IMR-90 (cell line): ENCODE measurements around the gene HIVEP3. TPM values are rescaled to one million over a fixed set of nuclear protein-coding genes. Genes with fewer than 3 reads are reported as not detected.

Experiments
- ATAC-seq: fragments of 200-7000 bp; cut with Tn5 transposase; 2 replicates; pipeline ENCODE4 v1.9.1; 2020; ENCODE audit warnings: low read depth, mild to moderate bottlenecking, moderate library complexity
- BruUV-seq: library from RNA; stranded (reverse); fragments of 400-500 nt; replicated peaks from 2 replicates; lab custom pipeline; 2021; lab: Mats Ljungman, UMichigan
- CTCF ChIA-PET: fragments of 300-600 bp; formaldehyde crosslinking; extraction: SDS; loops from one replicate; lab custom pipeline; 2021; ENCODE audit warnings: antibody characterized with exemption; lab: Yijun Ruan, JAX
- POLR2A ChIA-PET: fragments of 300-600 bp; sonication (Branson Sonifier 250); formaldehyde crosslinking; loops from one replicate; lab custom pipeline; 2022; ENCODE audit warnings: antibody characterized with exemption; ENCODE audit not compliant: unreplicated experiment; lab: Charles Lee
- DNase-seq: peaks from one replicate; pipeline ENCODE4 v3.0.0; 2013
- H2AFZ ChIP-seq: replicated peaks from 2 replicates; pipeline ENCODE3; 2013; ENCODE audit warnings: low read length, mild to moderate bottlenecking; ENCODE audit not compliant: poor library complexity
- H2AK5ac ChIP-seq: 2 replicates; pipeline ENCODE4 v1.6.1; 2013; ENCODE audit warnings: low read depth, low read length, inconsistent platforms
- H2AK9ac ChIP-seq: replicated peaks from 2 replicates; pipeline ENCODE3; 2013; ENCODE audit warnings: mild to moderate bottlenecking, low read depth, low read length, moderate library complexity; ENCODE audit not compliant: poor library complexity
- H2BK120ac ChIP-seq: 2 replicates; pipeline ENCODE4 v1.6.1; 2013; ENCODE audit warnings: low read depth, low read length, inconsistent platforms
- H2BK15ac ChIP-seq: 3 replicates; pipeline ENCODE4 v1.6.1; 2013; ENCODE audit warnings: low read depth, low read length, inconsistent platforms
- H2BK20ac ChIP-seq: 2 replicates; pipeline ENCODE4 v1.6.1; 2013; ENCODE audit warnings: low read depth, mild to moderate bottlenecking, inconsistent platforms, low read length, moderate library complexity
- H2BK5ac ChIP-seq: 2 replicates; pipeline ENCODE4 v1.6.1; 2013; ENCODE audit warnings: mild to moderate bottlenecking, low read depth, low read length, inconsistent platforms; ENCODE audit not compliant: poor library complexity, severe bottlenecking
- H3K14ac ChIP-seq: replicated peaks from 2 replicates; pipeline ENCODE4 v1.6.1; 2013; ENCODE audit warnings: low read depth, low read length, inconsistent platforms
- H3K18ac ChIP-seq: 2 replicates; pipeline ENCODE4 v1.6.1; 2013; ENCODE audit warnings: low read depth, low read length, control low read depth
- H3K23ac ChIP-seq: 2 replicates; pipeline ENCODE4 v1.6.1; 2013; ENCODE audit warnings: low read depth, low read length, inconsistent platforms
- H3K27ac ChIP-seq: 2 replicates; pipeline ENCODE4 v1.5.1; 2013; ENCODE audit warnings: mild to moderate bottlenecking, control low read depth, low read length; ENCODE audit not compliant: insufficient read depth
- H3K27me3 ChIP-seq: 2 replicates; pipeline ENCODE4 v1.6.1; 2013; ENCODE audit warnings: low read length; ENCODE audit not compliant: control insufficient read depth, insufficient read depth
- H3K36me3 ChIP-seq: 2 replicates; pipeline ENCODE4 v1.6.1; 2013; ENCODE audit warnings: low read length, mixed read lengths; ENCODE audit not compliant: control insufficient read depth, insufficient read depth
- H3K4ac ChIP-seq: 2 replicates; pipeline ENCODE4 v1.6.1; 2013; ENCODE audit warnings: low read depth, low read length, inconsistent platforms
- H3K4me1 ChIP-seq: 2 replicates; pipeline ENCODE4 v1.6.1; 2013; ENCODE audit warnings: low read length, mixed read lengths; ENCODE audit not compliant: control insufficient read depth, insufficient read depth
- H3K4me2 ChIP-seq: 2 replicates; pipeline ENCODE4 v1.6.1; 2013; ENCODE audit warnings: low read depth, mild to moderate bottlenecking, control low read depth, low read length, moderate library complexity
- H3K4me3 ChIP-seq: 2 replicates; pipeline ENCODE4 v1.5.1; 2013; ENCODE audit warnings: low read depth, mild to moderate bottlenecking, control low read depth, low read length, moderate library complexity; ENCODE audit not compliant: insufficient read depth
- H3K56ac ChIP-seq: 2 replicates; pipeline ENCODE4 v1.6.1; 2013; ENCODE audit warnings: low read length, inconsistent platforms; ENCODE audit not compliant: insufficient read depth; ENCODE audit errors: extremely low read depth
- H3K79me1 ChIP-seq, 2 experiments: 2 replicates each; pipeline ENCODE4 v1.6.1; 2013; ENCODE audit warnings: low read length in 2 of 2, inconsistent platforms in 1 of 2, low read depth in 1 of 2
- H3K9ac ChIP-seq: 2 replicates; pipeline ENCODE4 v1.6.1; 2013; ENCODE audit warnings: low read depth, low read length, control low read depth
- H3K9me1 ChIP-seq: 2 replicates; pipeline ENCODE4 v1.6.1; 2013; ENCODE audit warnings: low read length, inconsistent platforms; ENCODE audit not compliant: insufficient read depth
- H3K9me3 ChIP-seq: 2 replicates; pipeline ENCODE4 v1.6.1; 2013; ENCODE audit warnings: low read length; ENCODE audit not compliant: control insufficient read depth, insufficient read depth
- H4K20me1 ChIP-seq: 2 replicates; pipeline ENCODE4 v1.6.1; 2013; ENCODE audit warnings: low read length, inconsistent platforms; ENCODE audit not compliant: insufficient read depth
- H4K5ac ChIP-seq: 2 replicates; pipeline ENCODE4 v1.6.1; 2013; ENCODE audit warnings: mild to moderate bottlenecking, low read depth, low read length, control low read depth
- H4K8ac ChIP-seq, 2 experiments: 2 replicates each; pipeline ENCODE4 v1.6.1; 2013; ENCODE audit warnings: low read depth in 2 of 2, low read length in 2 of 2, control low read depth in 1 of 2, inconsistent platforms in 1 of 2
- H4K91ac ChIP-seq: 2 replicates; pipeline ENCODE4 v1.6.1; 2013; ENCODE audit warnings: low read depth, low read length, inconsistent platforms; ENCODE audit not compliant: insufficient read depth
- CTCF ChIP-seq: conservative IDR thresholded peaks from 2 replicates; pipeline ENCODE4 v1.5.1; 2012; ENCODE audit warnings: mild to moderate bottlenecking, low read depth, low read length, improper control_type of control experiment
- MXI1 ChIP-seq: IDR thresholded peaks from 2 replicates; pipeline ENCODE4 v1.6.1; 2012; ENCODE audit warnings: low read depth, mild to moderate bottlenecking, low read length, moderate library complexity, borderline replicate concordance
- RAD21 ChIP-seq: IDR thresholded peaks from 2 replicates; pipeline ENCODE4 v1.6.1; 2012; ENCODE audit warnings: low read length, improper control_type of control experiment
- RFX5 ChIP-seq: IDR thresholded peaks from 2 replicates; pipeline ENCODE4 v1.8.0; 2012; ENCODE audit warnings: low read depth, mild to moderate bottlenecking, low read length, moderate library complexity
- SMC3 ChIP-seq: fragments of 150-350 bp; IDR thresholded peaks from 2 replicates; pipeline ENCODE4 v1.6.1; 2016; ENCODE audit warnings: low read depth, mild to moderate bottlenecking, antibody characterized with exemption, low read length, moderate library complexity
- WGBS, 2 experiments: methylation state at CpG; one replicate each; pipeline versions ENCODE4 v1.1.5 to v1.1.7; 2013; ENCODE audit warnings: missing lambda C conversion rate in 2 of 2; ENCODE audit not compliant: insufficient read length in 1 of 2; ENCODE audit errors: extremely low coverage in 2 of 2; 5-methylcytosine and 5-hydroxymethylcytosine counted together
- dilution Hi-C: fragments of 300-500 bp; cut with HindIII; formaldehyde crosslinking; loops from one replicate; pipeline ENCODE4 v1.14.3; 2018; ENCODE audit warnings: low sequenced_read_pairs; ENCODE audit not compliant: unreplicated experiment
- in situ Hi-C: fragments of 300-500 bp; cut with MboI; formaldehyde crosslinking; loops from 3 replicates; pipeline ENCODE4 v1.14.3; 2019; ENCODE audit warnings: low sequenced_read_pairs, inconsistent platforms, mixed read lengths
- intact Hi-C: fragments of 100-400 bp; cut with micrococcal nuclease; formaldehyde crosslinking; loops from 2 replicates; pipeline ENCODE4 v1.10.0; 2022
- polyA plus RNA-seq, 3 experiments: library from polyadenylated mRNA; depleted of rRNA; stranded (reverse); fragments of >200 nt; gene quantifications; 2 replicates each; pipeline ENCODE4 v1.2.3, GENCODE V29; 2012; ENCODE audit warnings: low replicate concordance in 1 of 3
- total RNA-seq: library from RNA; depleted of rRNA; stranded (reverse); fragments of >200 nt; gene quantifications from 2 replicates; pipeline ENCODE4 v1.2.3, GENCODE V29; 2012

HIVEP3 gene
- total and polyA plus RNA-seq, 2 of the 4 experiments (the other 2 are of a cell fraction) = 1.4 to 4.0 TPM

- H3K4me1 ChIP-seq = peaks cover 9% of the 10 kb centered on the region
- H4K8ac ChIP-seq = no peak overlapping the region
- H4K5ac ChIP-seq = no peak overlapping the region
- no peak overlapping the region for H2BK20ac ChIP-seq
- H3K27ac ChIP-seq = no peak overlapping the region
- ChIA-PET POLR2A (no interaction called here), CTCF (no interaction called here)
- no peaks in the 10 kb centered on the region for H4K20me1 ChIP-seq
- H3K79me1 ChIP-seq = no peaks in the 10 kb centered on the region
- H2AK5ac ChIP-seq = no peak overlapping the region
- H3K14ac ChIP-seq = no peak overlapping the region
- H2BK15ac ChIP-seq = no peak overlapping the region
- H2AK9ac ChIP-seq = no peak overlapping the region
- H2BK120ac ChIP-seq = no peak overlapping the region
- H3K9ac ChIP-seq = no peak overlapping the region
- intact Hi-C loops (no loop called here), dilution Hi-C loops (no loop called here), in situ Hi-C loops (no loop called here)
- H4K91ac ChIP-seq = no peak overlapping the region
- H3K4me2 ChIP-seq = no peak overlapping the region
- no peak overlapping the region for H2AFZ ChIP-seq
- no peak overlapping the region for H3K18ac ChIP-seq
- no TSS peak for BruUV-seq
- H3K27me3 ChIP-seq = no peaks in the 10 kb centered on the region
- H3K4me3 ChIP-seq = no peak overlapping the region
- H3K4ac ChIP-seq = no peak overlapping the region
- H3K23ac ChIP-seq = no peak overlapping the region
- no peaks in the 10 kb centered on the region for H3K9me3 ChIP-seq
- TF ChIP-seq RAD21 = no peak
- TF ChIP-seq SMC3 = no peak
- TF ChIP-seq RFX5 = no peak
- no peak for TF ChIP-seq MXI1
- TF ChIP-seq CTCF = no peak
- DNase-seq (no peak), ATAC-seq (no peak)
- H3K56ac ChIP-seq = no peak overlapping the region
- no peak overlapping the region for H2BK5ac ChIP-seq
- WGBS, 2 experiments = no CpG with 5 or more reads among the region's 2 CpGs
- H3K9me1 ChIP-seq = peaks cover 7% of the 10 kb centered on the region; the same call in 1 of the 2 replicates
- no peaks in the 10 kb centered on the region for H3K36me3 ChIP-seq
These were observed 73.9 kb downstream of the HIVEP3 start for GRCh38 chr1:41844781-41845272.
